ENCODE data around the gene LAMB1. TPM values are rescaled to one million over a fixed set of nuclear protein-coding genes. Genes with fewer than 3 reads are reported as not detected.

Gene LAMB1
- total and polyA plus RNA-seq, 2 donors from 2014 or later = 140 to 312 TPM

DNA sequence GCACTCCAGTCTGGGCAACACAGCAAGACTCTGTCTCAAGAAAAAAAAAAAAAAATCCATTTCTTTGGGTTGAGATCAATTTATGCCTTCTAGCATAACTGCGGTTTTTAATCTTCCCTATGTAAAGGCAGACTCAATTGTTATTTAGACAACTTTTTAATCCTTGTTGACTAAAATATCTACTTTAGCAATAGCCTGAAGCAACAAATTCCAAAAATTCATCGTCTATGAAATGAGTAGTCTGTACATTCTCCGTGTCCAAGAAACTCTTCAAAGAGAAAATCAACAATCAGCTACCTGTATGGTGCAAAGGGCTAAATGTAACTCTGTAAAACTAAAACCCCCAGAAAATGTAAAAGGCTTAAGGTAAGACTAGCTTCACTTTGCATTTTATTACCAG lies 22.8 kb downstream of the LAMB1 start:
- H3K27ac ChIP-seq (ENCODE audit: low read depth in 2 of 2, low read length in 2 of 2) = peak overlapping the region in 1 of 2 donors; percentile 5
- DNase-seq (no peak), FAIRE-seq (no peak)
- no peak overlapping the region for H3K4me3 ChIP-seq (ENCODE audit: low read length in 3 of 3)
- TF ChIP-seq CTCF (IDR thresholded peaks at IDR 0.05; ENCODE audit: borderline replicate concordance, extremely low read depth, insufficient read depth) = no peak
- peaks cover 24 to 65% (median 43%) of the 10 kb centered on the region in 3 donors for H3K36me3 ChIP-seq (ENCODE audit: control insufficient read depth in 2 of 3, insufficient read depth in 3 of 3, low read length in 3 of 3)
- no peak overlapping the region for H3K9ac ChIP-seq (ENCODE audit: low read length in 3 of 3)
- intact Hi-C loops (cut with DNase I) = no loop called here
- no peaks in the 10 kb centered on the region for H3K9me3 ChIP-seq (ENCODE audit: control insufficient read depth in 2 of 3, insufficient read depth in 1 of 3, low read length in 3 of 3)
- H3K27me3 ChIP-seq (ENCODE audit: control insufficient read depth, insufficient read depth, low read length) = no peaks in the 10 kb centered on the region
- H3K4me1 ChIP-seq (ENCODE audit: control insufficient read depth in 2 of 3, insufficient read depth in 2 of 3, low read depth in 1 of 3, low read length in 3 of 3) = peaks cover 0 to 14% (median 2%) of the 10 kb centered on the region in 3 donors

GRCh38 chr7:107978815-107979408 lies 24.0 kb downstream of the LAMB1 start:
- FAIRE-seq = no peak
- intact Hi-C loops (cut with DNase I) = no loop called here
- no peak for TF ChIP-seq CTCF (IDR thresholded peaks at IDR 0.05; ENCODE audit: borderline replicate concordance, extremely low read depth, insufficient read depth)
- DNase-seq = no peak
- Histone ChIP-seq H3K27ac (ENCODE audit: low read depth in 2 of 2, low read length in 2 of 2) (peak overlapping the region in 1 of 2 donors; percentile 11), H3K36me3 (ENCODE audit: control insufficient read depth in 2 of 3, insufficient read depth in 3 of 3, low read length in 3 of 3) (peaks cover 23 to 63% (median 46%) of the 10 kb centered on the region in 3 donors), H3K9me3 (ENCODE audit: control insufficient read depth in 2 of 3, insufficient read depth in 1 of 3, low read length in 3 of 3) (no peaks in the 10 kb centered on the region), H3K9ac (ENCODE audit: low read length in 3 of 3) (peak overlapping the region in 1 of 3 donors; percentile 44), H3K4me3 (ENCODE audit: low read length in 3 of 3) (no peak overlapping the region), H3K27me3 (ENCODE audit: control insufficient read depth, insufficient read depth, low read length) (no peaks in the 10 kb centered on the region), H3K4me1 (ENCODE audit: control insufficient read depth in 2 of 3, insufficient read depth in 2 of 3, low read depth in 1 of 3, low read length in 3 of 3) (peaks cover 0 to 14% (median 2%) of the 10 kb centered on the region in 3 donors)

DNA sequence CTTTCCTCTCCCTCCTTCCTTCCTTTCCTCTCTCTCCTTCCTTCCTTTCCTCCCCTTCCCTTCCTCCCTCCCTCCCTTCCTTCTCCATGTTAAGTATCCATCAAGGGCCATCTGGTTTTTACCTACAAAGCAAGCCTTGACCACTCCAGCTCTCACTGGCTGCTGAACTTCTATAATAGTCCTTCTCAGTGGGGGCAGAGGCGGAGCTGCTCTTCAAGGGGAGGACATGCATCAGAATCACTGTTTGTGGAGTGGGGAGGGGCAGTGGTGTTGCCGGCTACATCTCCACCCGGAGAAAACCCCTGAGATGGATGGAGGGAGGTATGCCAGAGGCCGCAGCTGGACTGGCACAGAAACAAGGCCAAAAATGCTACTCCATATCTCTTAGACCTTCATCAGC lies 25.9 kb downstream of the LAMB1 start:
- no peak overlapping the region for H3K9ac ChIP-seq (ENCODE audit: low read length in 3 of 3)
- no peak overlapping the region for H3K27ac ChIP-seq (ENCODE audit: low read depth in 2 of 2, low read length in 2 of 2)
- no peak for FAIRE-seq
- intact Hi-C loops (cut with DNase I) = no loop called here
- H3K9me3 ChIP-seq (ENCODE audit: control insufficient read depth in 2 of 3, insufficient read depth in 1 of 3, low read length in 3 of 3) = no peaks in the 10 kb centered on the region
- H3K27me3 ChIP-seq (ENCODE audit: control insufficient read depth, insufficient read depth, low read length) = no peaks in the 10 kb centered on the region
- H3K4me3 ChIP-seq (ENCODE audit: low read length in 3 of 3) = no peak overlapping the region
- no peak for DNase-seq
- peaks cover 0 to 8% (median 0%) of the 10 kb centered on the region in 3 donors for H3K4me1 ChIP-seq (ENCODE audit: control insufficient read depth in 2 of 3, insufficient read depth in 2 of 3, low read depth in 1 of 3, low read length in 3 of 3)
- no peak for TF ChIP-seq CTCF (IDR thresholded peaks at IDR 0.05; ENCODE audit: borderline replicate concordance, extremely low read depth, insufficient read depth)
- H3K36me3 ChIP-seq (ENCODE audit: control insufficient read depth in 2 of 3, insufficient read depth in 3 of 3, low read length in 3 of 3) = peaks cover 23 to 74% (median 49%) of the 10 kb centered on the region in 3 donors

All from kidney (tissue), 14 donors.